ENCODE results near the gene GZMB. TPM values are rescaled to one million over a fixed set of nuclear protein-coding genes. Genes with fewer than 3 reads are reported as not detected.

GZMB gene
- total and polyA plus RNA-seq, 2 of the 13 experiments (the other 11 are each of a cell fraction or from before 2014, with no cell fraction given): 0.12 TPM; not detected in 1

GRCh38 chr14:24678801-24679247, 44.8 kb upstream of the GZMB start (continued):
- TF ChIP-seq, protein P1, sequence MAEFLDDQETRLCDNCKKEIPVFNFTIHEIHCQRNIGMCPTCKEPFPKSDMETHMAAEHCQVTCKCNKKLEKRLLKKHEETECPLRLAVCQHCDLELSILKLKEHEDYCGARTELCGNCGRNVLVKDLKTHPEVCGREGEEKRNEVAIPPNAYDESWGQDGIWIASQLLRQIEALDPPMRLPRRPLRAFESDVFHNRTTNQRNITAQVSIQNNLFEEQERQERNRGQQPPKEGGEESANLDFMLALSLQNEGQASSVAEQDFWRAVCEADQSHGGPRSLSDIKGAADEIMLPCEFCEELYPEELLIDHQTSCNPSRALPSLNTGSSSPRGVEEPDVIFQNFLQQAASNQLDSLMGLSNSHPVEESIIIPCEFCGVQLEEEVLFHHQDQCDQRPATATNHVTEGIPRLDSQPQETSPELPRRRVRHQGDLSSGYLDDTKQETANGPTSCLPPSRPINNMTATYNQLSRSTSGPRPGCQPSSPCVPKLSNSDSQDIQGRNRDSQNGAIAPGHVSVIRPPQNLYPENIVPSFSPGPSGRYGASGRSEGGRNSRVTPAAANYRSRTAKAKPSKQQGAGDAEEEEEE (CRISPR knock-in tag; IDR thresholded peaks at IDR 0.05; ENCODE audit: borderline replicate concordance): peak; percentile 61; the same call in 1 of the 2 replicates
- TF ChIP-seq NFAT5 (CRISPR knock-in tag; IDR thresholded peaks at IDR 0.05) (no peak), FOXA1 (IDR thresholded peaks at IDR 0.05) (no peak), FOXA1 (CRISPR knock-in tag; IDR thresholded peaks at IDR 0.05) (peak; percentile 9; the same call in 1 of the 2 replicates), SNRNP70 (IDR thresholded peaks at IDR 0.05; ENCODE audit: low read depth, low read length) (no peak), HNF4G (IDR thresholded peaks at IDR 0.05; ENCODE audit: borderline replicate concordance, low read depth, low read length) (no peak), HNF4G (CRISPR knock-in tag; IDR thresholded peaks at IDR 0.05; ENCODE audit: borderline replicate concordance, low read depth) (peak; percentile 39; the same call in 1 of the 2 replicates), NCOA2 (CRISPR knock-in tag; IDR thresholded peaks at IDR 0.05) (no peak), ETV5 (CRISPR knock-in tag; IDR thresholded peaks at IDR 0.05; ENCODE audit: borderline replicate concordance) (no peak; the same call in 1 of the 2 replicates), FOXA3 (CRISPR knock-in tag; IDR thresholded peaks at IDR 0.05) (peak; percentile 57), ZNF263 (CRISPR knock-in tag; IDR thresholded peaks at IDR 0.05) (no peak), HDAC2 (CRISPR knock-in tag; IDR thresholded peaks at IDR 0.05) (peak; percentile 53; the same call in 1 of the 2 replicates)
- TF ChIP-seq, protein P2, sequence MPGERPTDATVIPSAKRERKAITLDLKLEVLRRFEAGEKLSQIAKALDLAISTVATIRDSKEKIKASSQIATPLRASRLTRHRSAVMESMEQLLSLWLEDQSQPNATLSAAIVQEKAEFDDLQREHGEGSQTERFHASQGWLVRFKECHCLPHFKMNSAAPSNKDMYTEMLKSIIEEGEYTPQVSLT (CRISPR knock-in tag; IDR thresholded peaks at IDR 0.05; ENCODE audit: borderline replicate concordance, low read depth): no peak
- TF ChIP-seq, protein P3, sequence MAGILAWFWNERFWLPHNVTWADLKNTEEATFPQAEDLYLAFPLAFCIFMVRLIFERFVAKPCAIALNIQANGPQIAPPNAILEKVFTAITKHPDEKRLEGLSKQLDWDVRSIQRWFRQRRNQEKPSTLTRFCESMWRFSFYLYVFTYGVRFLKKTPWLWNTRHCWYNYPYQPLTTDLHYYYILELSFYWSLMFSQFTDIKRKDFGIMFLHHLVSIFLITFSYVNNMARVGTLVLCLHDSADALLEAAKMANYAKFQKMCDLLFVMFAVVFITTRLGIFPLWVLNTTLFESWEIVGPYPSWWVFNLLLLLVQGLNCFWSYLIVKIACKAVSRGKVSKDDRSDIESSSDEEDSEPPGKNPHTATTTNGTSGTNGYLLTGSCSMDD (CRISPR knock-in tag; IDR thresholded peaks at IDR 0.05): no peak
- TF ChIP-seq, protein P4, sequence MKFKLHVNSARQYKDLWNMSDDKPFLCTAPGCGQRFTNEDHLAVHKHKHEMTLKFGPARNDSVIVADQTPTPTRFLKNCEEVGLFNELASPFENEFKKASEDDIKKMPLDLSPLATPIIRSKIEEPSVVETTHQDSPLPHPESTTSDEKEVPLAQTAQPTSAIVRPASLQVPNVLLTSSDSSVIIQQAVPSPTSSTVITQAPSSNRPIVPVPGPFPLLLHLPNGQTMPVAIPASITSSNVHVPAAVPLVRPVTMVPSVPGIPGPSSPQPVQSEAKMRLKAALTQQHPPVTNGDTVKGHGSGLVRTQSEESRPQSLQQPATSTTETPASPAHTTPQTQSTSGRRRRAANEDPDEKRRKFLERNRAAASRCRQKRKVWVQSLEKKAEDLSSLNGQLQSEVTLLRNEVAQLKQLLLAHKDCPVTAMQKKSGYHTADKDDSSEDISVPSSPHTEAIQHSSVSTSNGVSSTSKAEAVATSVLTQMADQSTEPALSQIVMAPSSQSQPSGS (CRISPR knock-in tag; IDR thresholded peaks at IDR 0.05): 0 out of 2 replicates have a peak, but pooled peaks have one; percentile 42
- TF ChIP-seq, protein P5, sequence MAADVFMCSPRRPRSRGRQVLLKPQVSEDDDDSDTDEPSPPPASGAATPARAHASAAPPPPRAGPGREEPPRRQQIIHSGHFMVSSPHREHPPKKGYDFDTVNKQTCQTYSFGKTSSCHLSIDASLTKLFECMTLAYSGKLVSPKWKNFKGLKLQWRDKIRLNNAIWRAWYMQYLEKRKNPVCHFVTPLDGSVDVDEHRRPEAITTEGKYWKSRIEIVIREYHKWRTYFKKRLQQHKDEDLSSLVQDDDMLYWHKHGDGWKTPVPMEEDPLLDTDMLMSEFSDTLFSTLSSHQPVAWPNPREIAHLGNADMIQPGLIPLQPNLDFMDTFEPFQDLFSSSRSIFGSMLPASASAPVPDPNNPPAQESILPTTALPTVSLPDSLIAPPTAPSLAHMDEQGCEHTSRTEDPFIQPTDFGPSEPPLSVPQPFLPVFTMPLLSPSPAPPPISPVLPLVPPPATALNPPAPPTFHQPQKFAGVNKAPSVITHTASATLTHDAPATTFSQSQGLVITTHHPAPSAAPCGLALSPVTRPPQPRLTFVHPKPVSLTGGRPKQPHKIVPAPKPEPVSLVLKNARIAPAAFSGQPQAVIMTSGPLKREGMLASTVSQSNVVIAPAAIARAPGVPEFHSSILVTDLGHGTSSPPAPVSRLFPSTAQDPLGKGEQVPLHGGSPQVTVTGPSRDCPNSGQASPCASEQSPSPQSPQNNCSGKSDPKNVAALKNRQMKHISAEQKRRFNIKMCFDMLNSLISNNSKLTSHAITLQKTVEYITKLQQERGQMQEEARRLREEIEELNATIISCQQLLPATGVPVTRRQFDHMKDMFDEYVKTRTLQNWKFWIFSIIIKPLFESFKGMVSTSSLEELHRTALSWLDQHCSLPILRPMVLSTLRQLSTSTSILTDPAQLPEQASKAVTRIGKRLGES (CRISPR knock-in tag; IDR thresholded peaks at IDR 0.05; ENCODE audit: borderline replicate concordance): no peak
